Karpas-422 (cell line): ENCODE measurements around the gene NXPH4. TPM values are rescaled to one million over a fixed set of nuclear protein-coding genes. Genes with fewer than 3 reads are reported as not detected.

Experiments used
- DNase-seq: peaks from one replicate; pipeline ENCODE4 v3.0.0-alpha.2; 2015
- H2AFZ ChIP-seq: fragments of 200-600 bp; sonication (generic); 2 replicates; pipeline ENCODE4 v1.6.1; 2014; ENCODE audit warnings: antibody characterized with exemption, low read length, mixed read lengths
- H3K27ac ChIP-seq: fragments of 200-600 bp; sonication (generic); 2 replicates; pipeline ENCODE4 v1.5.1; 2014; ENCODE audit warnings: mild to moderate bottlenecking, low read length, moderate library complexity
- H3K27me3 ChIP-seq: fragments of 200-600 bp; sonication (generic); 2 replicates; pipeline ENCODE4 v1.6.1; 2014; ENCODE audit warnings: low read length, mixed read lengths
- H3K36me3 ChIP-seq: fragments of 200-600 bp; sonication (generic); 2 replicates; pipeline ENCODE4 v1.6.1; 2014; ENCODE audit warnings: low read length, mixed read lengths; ENCODE audit not compliant: insufficient read depth
- H3K4me1 ChIP-seq: fragments of 200-600 bp; sonication (generic); 2 replicates; pipeline ENCODE4 v1.6.1; 2014; ENCODE audit warnings: mild to moderate bottlenecking, low read length, mixed read lengths
- H3K4me2 ChIP-seq: fragments of 200-600 bp; sonication (generic); 2 replicates; pipeline ENCODE4 v1.6.1; 2014; ENCODE audit warnings: low read length, low read depth, mild to moderate bottlenecking; ENCODE audit not compliant: poor library complexity, severe bottlenecking
- H3K4me3 ChIP-seq: fragments of 200-600 bp; sonication (generic); 2 replicates; pipeline ENCODE4 v1.5.1; 2014; ENCODE audit warnings: mild to moderate bottlenecking, antibody characterized with exemption, low read length, mixed read lengths
- H3K79me2 ChIP-seq: fragments of 200-600 bp; sonication (generic); 2 replicates; pipeline ENCODE4 v1.6.1; 2014; ENCODE audit warnings: mild to moderate bottlenecking, low read length, mixed read lengths
- H3K9ac ChIP-seq: fragments of 200-600 bp; sonication (generic); 2 replicates; pipeline ENCODE4 v1.6.0; 2014; ENCODE audit warnings: low read length
- H3K9me2 ChIP-seq: fragments of 200-600 bp; sonication (generic), shearing (Covaris generic); replicated peaks from 2 replicates; pipeline ENCODE4 v1.6.0; 2014; ENCODE audit warnings: mild to moderate bottlenecking, low read length, moderate library complexity; ENCODE audit not compliant: insufficient read depth
- H3K9me3 ChIP-seq: fragments of 300-700, 200-600 bp; sonication (generic); 2 replicates; pipeline ENCODE4 v1.6.1; 2014; ENCODE audit warnings: low read length, mixed read lengths
- H4K20me1 ChIP-seq: fragments of 200-600 bp; sonication (generic); 2 replicates; pipeline ENCODE4 v1.6.1; 2014; ENCODE audit warnings: mild to moderate bottlenecking, antibody characterized with exemption, low read length, low read depth; ENCODE audit not compliant: insufficient read depth
- total RNA-seq: library from RNA; depleted of rRNA; stranded (reverse); fragments of >200 nt; shearing (Covaris generic); gene quantifications from 2 replicates; pipeline ENCODE4 v1.2.3, GENCODE V29; 2014; ENCODE audit warnings: low replicate concordance

The NXPH4 gene
- total RNA-seq, 1 experiment from 2014 or later = 2.9 TPM

DNA sequence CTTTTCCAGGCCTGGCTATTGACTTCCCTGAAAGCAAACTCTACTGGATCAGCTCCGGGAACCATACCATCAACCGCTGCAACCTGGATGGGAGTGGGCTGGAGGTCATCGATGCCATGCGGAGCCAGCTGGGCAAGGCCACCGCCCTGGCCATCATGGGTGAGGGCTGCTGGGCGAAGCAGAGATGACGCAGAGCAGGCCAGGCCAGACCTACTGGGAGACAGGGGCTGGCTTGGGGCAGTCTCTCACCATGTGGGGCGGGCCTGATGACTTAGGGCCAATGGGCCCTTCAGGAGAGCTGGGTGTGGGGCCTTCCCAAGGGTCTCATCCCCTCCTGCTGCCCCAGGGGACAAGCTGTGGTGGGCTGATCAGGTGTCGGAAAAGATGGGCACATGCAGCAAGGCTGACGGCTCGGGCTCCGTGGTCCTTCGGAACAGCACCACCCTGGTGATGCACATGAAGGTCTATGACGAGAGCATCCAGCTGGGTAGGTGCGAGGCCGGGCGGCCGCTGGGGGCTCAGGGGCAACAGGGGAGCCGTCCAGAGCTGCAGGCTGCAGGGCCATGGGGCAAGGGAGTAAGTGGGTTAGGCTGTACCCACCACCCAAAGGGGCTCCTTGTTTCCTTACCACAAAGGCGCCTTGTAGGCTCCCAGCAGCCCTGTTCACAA is 36.1 kb upstream of the NXPH4 start:
- Histone ChIP-seq H3K27ac (no peak overlapping the region), H4K20me1 (no peaks in the 10 kb centered on the region), H2AFZ (no peak overlapping the region), H3K4me1 (peaks cover 5% of the 10 kb centered on the region), H3K9me2 (no peaks in the 10 kb centered on the region), H3K9ac (no peak overlapping the region), H3K4me3 (no peak overlapping the region), H3K4me2 (no peak overlapping the region), H3K79me2 (no peaks in the 10 kb centered on the region), H3K9me3 (no peaks in the 10 kb centered on the region), H3K36me3 (no peaks in the 10 kb centered on the region), H3K27me3 (no peaks in the 10 kb centered on the region)
- DNase-seq = no peak

DNA sequence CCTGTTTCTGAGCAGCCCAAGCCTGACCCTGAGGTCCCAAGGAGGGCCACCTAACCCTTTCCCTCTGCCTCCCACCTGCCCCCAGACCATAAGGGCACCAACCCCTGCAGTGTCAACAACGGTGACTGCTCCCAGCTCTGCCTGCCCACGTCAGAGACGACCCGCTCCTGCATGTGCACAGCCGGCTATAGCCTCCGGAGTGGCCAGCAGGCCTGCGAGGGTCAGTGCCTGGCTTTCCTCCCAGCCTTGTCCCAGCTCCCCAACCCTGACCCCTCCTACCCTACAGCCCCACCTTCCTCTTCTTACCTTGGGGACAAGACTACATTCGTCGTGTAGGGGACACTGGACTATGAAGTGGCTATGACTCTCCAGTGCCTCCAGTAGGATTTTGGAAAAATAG is 35.5 kb upstream of the NXPH4 start:
- DNase-seq = no peak
- Histone ChIP-seq H3K27ac (no peak overlapping the region), H2AFZ (no peak overlapping the region), H3K9me2 (no peaks in the 10 kb centered on the region), H3K4me1 (peaks cover 5% of the 10 kb centered on the region), H4K20me1 (no peaks in the 10 kb centered on the region), H3K79me2 (no peaks in the 10 kb centered on the region), H3K4me2 (no peak overlapping the region), H3K4me3 (no peak overlapping the region), H3K9me3 (no peaks in the 10 kb centered on the region), H3K36me3 (no peaks in the 10 kb centered on the region), H3K9ac (no peak overlapping the region), H3K27me3 (no peaks in the 10 kb centered on the region)

DNA sequence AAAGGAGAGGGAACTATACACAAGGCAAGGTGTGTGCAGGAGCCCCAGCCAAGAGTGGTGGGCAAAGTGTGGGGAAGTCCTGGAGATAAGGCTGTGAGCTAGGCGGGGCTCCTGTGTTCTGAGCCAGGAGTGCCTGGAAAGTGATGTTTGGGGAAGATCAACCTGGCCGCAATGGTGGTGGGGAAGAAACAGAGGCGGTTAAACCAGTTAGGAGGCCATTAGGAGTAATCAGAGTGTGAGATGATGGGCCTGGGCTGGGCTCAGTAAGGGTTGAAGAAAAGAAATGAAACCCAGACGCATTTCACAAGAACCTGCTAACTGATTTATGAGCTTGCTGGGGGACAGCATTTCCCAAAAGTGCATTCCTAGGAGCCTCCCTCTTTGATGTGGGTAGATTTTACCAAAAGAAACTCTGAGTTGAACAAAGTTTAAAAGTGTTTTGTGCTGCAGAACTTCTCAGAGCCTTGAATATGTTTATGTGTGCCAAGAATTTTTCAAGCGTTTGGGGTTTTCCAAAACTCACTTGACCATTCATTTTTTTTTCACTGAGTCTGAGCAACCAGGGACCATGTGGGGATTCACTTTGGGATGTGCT is 34.9 kb upstream of the NXPH4 start:
- no peak overlapping the region for H3K4me3 ChIP-seq
- H3K9me3 ChIP-seq = no peaks in the 10 kb centered on the region
- DNase-seq = no peak

DNA sequence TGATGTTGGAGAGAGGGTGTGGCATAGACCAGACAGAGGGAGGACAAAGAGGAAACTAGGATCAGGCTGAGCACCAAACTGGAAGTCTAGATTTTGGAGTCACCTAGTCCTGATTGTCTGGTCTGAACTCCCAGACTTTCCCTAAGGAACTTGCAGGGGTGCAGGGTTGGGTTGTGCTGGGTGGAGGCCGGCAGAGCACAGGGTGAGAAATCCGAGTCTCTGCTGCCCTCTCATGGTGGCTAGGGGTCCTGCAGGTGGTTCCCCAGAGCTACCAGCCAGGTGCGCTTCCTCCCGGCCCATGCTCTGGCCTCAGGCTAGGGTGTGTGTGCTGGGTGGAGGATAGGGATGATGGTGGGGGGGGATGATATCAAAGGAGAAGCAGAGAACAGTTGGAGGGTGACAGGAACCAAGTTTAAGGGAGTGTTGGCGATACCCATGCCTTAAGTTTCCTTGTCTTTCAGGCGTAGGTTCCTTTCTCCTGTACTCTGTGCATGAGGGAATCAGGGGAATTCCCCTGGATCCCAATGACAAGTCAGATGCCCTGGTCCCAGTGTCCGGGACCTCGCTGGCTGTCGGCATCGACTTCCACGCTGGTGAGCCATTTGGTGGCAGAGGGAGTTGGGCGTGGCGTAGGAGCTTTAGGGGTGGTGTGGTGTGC is 33.5 kb upstream of the NXPH4 start:
- Histone ChIP-seq H3K79me2 (no peaks in the 10 kb centered on the region), H2AFZ (no peak overlapping the region), H3K36me3 (no peaks in the 10 kb centered on the region), H4K20me1 (no peaks in the 10 kb centered on the region), H3K9me2 (no peaks in the 10 kb centered on the region), H3K4me2 (no peak overlapping the region), H3K27me3 (no peaks in the 10 kb centered on the region), H3K4me3 (no peak overlapping the region), H3K9ac (no peak overlapping the region), H3K27ac (no peak overlapping the region), H3K4me1 (peaks cover under 1% of the 10 kb centered on the region; the same call in 1 of the 2 replicates), H3K9me3 (no peaks in the 10 kb centered on the region)
- DNase-seq = peak; percentile 91

More for the DNA sequence above, 34.9 kb upstream of the NXPH4 start:
- Histone ChIP-seq H3K9ac (no peak overlapping the region), H3K79me2 (no peaks in the 10 kb centered on the region), H3K36me3 (no peaks in the 10 kb centered on the region), H3K4me2 (no peak overlapping the region), H3K27me3 (no peaks in the 10 kb centered on the region), H3K9me2 (no peaks in the 10 kb centered on the region), H4K20me1 (no peaks in the 10 kb centered on the region), H3K27ac (no peak overlapping the region), H3K4me1 (peaks cover 5% of the 10 kb centered on the region), H2AFZ (no peak overlapping the region)

DNA sequence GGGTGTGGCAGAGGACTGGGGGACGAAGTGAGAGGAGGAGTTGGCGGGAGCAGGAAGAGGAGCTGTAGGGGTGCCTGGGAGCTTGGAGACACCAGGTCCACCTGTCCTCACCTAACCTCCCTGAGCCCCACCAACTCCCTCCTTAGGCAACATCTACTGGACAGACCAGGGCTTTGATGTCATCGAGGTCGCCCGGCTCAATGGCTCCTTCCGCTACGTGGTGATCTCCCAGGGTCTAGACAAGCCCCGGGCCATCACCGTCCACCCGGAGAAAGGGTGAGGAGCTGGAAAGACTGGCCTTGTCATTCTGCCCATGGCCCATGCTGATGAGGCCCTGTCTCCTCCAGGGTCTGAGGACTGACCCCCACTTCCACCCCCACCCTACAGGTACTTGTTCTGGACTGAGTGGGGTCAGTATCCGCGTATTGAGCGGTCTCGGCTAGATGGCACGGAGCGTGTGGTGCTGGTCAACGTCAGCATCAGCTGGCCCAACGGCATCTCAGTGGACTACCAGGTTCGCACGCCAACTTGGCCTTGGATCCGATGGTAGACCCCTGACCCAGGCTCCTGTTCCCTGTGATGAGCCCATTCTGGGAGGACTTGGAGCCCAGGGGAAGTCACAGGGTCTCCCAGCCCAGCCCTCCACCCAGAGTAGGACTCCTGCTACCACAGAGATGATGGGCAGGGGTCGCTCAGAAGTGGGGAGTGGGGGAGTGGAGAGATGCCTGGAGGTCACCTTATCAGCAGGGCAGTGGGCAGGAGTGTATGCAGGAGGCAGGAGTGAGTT is 32.5 kb upstream of the NXPH4 start:
- no peaks in the 10 kb centered on the region for H3K27me3 ChIP-seq
- no peaks in the 10 kb centered on the region for H4K20me1 ChIP-seq
- no peak overlapping the region for H3K4me3 ChIP-seq
- no peaks in the 10 kb centered on the region for H3K9me3 ChIP-seq
- H2AFZ ChIP-seq = no peak overlapping the region
- no peak overlapping the region for H3K27ac ChIP-seq
- no peaks in the 10 kb centered on the region for H3K79me2 ChIP-seq
- H3K36me3 ChIP-seq = no peaks in the 10 kb centered on the region
- DNase-seq = no peak
- H3K9me2 ChIP-seq = no peaks in the 10 kb centered on the region
- no peak overlapping the region for H3K9ac ChIP-seq
- H3K4me2 ChIP-seq = no peak overlapping the region
- no peaks in the 10 kb centered on the region for H3K4me1 ChIP-seq

DNA sequence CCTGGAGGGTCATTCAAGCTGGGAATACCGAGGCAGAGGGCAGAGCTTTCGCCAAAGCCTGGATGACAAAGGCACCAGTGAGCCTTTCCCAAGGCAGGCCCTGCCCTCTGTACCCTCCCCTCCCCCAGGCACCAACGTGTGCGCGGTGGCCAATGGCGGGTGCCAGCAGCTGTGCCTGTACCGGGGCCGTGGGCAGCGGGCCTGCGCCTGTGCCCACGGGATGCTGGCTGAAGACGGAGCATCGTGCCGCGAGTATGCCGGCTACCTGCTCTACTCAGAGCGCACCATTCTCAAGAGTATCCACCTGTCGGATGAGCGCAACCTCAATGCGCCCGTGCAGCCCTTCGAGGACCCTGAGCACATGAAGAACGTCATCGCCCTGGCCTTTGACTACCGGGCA is 31.2 kb upstream of the NXPH4 start:
- H3K9me2 ChIP-seq = no peaks in the 10 kb centered on the region
- H3K79me2 ChIP-seq = no peaks in the 10 kb centered on the region
- no peaks in the 10 kb centered on the region for H3K4me1 ChIP-seq
- no peak overlapping the region for H3K27ac ChIP-seq
- DNase-seq = no peak
- H3K4me2 ChIP-seq = no peak overlapping the region
- H3K36me3 ChIP-seq = no peaks in the 10 kb centered on the region
- no peak overlapping the region for H3K4me3 ChIP-seq
- no peak overlapping the region for H2AFZ ChIP-seq
- H3K27me3 ChIP-seq = no peaks in the 10 kb centered on the region
- no peak overlapping the region for H3K9ac ChIP-seq
- no peaks in the 10 kb centered on the region for H4K20me1 ChIP-seq
- H3K9me3 ChIP-seq = no peaks in the 10 kb centered on the region

DNA sequence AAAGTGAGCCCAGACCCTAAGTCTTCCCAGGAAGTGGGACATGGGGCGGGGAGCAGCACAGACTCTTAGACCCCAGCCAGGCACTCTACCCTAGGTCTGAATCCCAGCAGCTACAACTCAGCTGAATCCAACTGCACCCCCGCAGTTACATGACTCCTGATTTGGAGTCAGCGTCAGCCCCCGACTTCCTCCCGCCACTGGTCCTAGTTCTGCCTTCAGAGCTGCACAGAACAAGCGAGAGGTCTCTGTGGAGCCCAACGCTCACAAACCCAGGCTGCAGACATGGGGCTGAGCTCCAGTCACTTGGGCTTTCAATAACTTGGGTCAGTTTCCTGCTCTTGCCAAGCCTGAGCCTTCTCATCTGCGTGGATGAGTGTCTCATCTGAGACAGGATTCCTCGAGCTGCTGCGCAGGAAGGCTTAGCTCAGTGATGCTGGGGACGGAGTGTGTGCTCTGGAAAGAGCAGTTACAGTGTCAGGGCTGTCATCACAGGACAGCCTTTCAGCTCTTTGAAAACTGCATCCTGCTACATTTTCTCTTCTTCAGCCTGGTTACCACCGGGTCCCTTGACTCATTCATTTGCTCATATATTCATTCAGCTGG is 30.6 kb upstream of the NXPH4 start:
- no peak overlapping the region for H3K27ac ChIP-seq
- no peak overlapping the region for H3K4me3 ChIP-seq
- no peaks in the 10 kb centered on the region for H4K20me1 ChIP-seq
- H2AFZ ChIP-seq = no peak overlapping the region
- H3K79me2 ChIP-seq = no peaks in the 10 kb centered on the region
- no peaks in the 10 kb centered on the region for H3K36me3 ChIP-seq
- no peaks in the 10 kb centered on the region for H3K27me3 ChIP-seq
- H3K4me2 ChIP-seq = no peak overlapping the region
- no peak overlapping the region for H3K9ac ChIP-seq
- DNase-seq = no peak
- no peaks in the 10 kb centered on the region for H3K9me2 ChIP-seq
- H3K4me1 ChIP-seq = no peaks in the 10 kb centered on the region
- no peaks in the 10 kb centered on the region for H3K9me3 ChIP-seq
